Tibial artery (tissue), 4 donors: ENCODE data around the gene FSIP1.

Experiments
- DNase-seq, 2 donors: peaks; one replicate each; pipeline ENCODE4 v3.0.0-alpha.2; 2019
- H3K27ac ChIP-seq, 2 donors: fragments of 200-600 bp; sonication (generic) in 1 of 2; 1 replicate in 1 of 2; 2 replicates in 1 of 2; pipeline ENCODE4 v1.5.1; 2018 to 2019; ENCODE audit warnings: mild to moderate bottlenecking in 1 of 2
- H3K27me3 ChIP-seq, 2 donors: fragments of 200-600 bp; sonication (generic) in 1 of 2; one replicate each; pipeline versions ENCODE4 v1.5.1 to v1.6.0; 2016 to 2019
- H3K36me3 ChIP-seq, 3 donors: fragments of 200-600 bp; sonication (generic) in 2 of 3; one replicate each; pipeline ENCODE4 v1.5.1; 2016 to 2019; ENCODE audit warnings: mild to moderate bottlenecking in 2 of 3
- H3K4me1 ChIP-seq, 4 donors: fragments of 200-600 bp; sonication (generic) in 2 of 4; 1 replicate in 3 of 4; 2 replicates in 1 of 4; pipeline ENCODE4 v1.5.1; 2016 to 2019
- H3K4me3 ChIP-seq, 2 donors: fragments of 200-600 bp; sonication (generic) in 1 of 2; 1 replicate in 1 of 2; 2 replicates in 1 of 2; pipeline ENCODE4 v1.5.1; 2018 to 2019; ENCODE audit warnings: mild to moderate bottlenecking in 2 of 2
- H3K9me3 ChIP-seq, 3 donors: fragments of 200-600 bp; sonication (generic) in 1 of 3; one replicate each; pipeline ENCODE4 v1.5.1; 2016 to 2019
- CTCF ChIP-seq, 2 experiments: fragments of 200-600 bp in 1 of 2; fragments of 450-650 bp in 1 of 2; IDR thresholded peaks; one replicate each; pipeline ENCODE4 v1.5.1; 2017 to 2019; ENCODE audit warnings: antibody characterized with exemption in 2 of 2, mild to moderate bottlenecking in 1 of 2, moderate library complexity in 1 of 2
- intact Hi-C: fragments of 100-400 bp; cut with DNase I; formaldehyde crosslinking; loops from one replicate; pipeline ENCODE4 v1.15.0; 2023; ENCODE audit warnings: low total_unique reads

FSIP1 gene

GRCh38 chr15:39685367-39685766 lies 97.3 kb downstream of the FSIP1 start:
- Histone ChIP-seq H3K4me1 (peaks cover 0 to 24% (median 6%) of the 10 kb centered on the region in 4 donors), H3K27me3 (no peaks in the 10 kb centered on the region), H3K27ac (no peak overlapping the region), H3K36me3 (no peaks in the 10 kb centered on the region), H3K4me3 (no peak overlapping the region), H3K9me3 (no peaks in the 10 kb centered on the region)
- intact Hi-C loops = no loop called here
- no peak for DNase-seq
- TF ChIP-seq CTCF (IDR thresholded peaks at IDR 0.05) = no peak

GRCh38 chr15:39684233-39684632 lies 98.4 kb downstream of the FSIP1 start:
- intact Hi-C loops = no loop called here
- Histone ChIP-seq H3K4me1 (peaks cover 0 to 25% (median 6%) of the 10 kb centered on the region in 4 donors), H3K27ac (no peak overlapping the region), H3K27me3 (no peaks in the 10 kb centered on the region), H3K9me3 (no peaks in the 10 kb centered on the region), H3K4me3 (no peak overlapping the region), H3K36me3 (no peaks in the 10 kb centered on the region)
- DNase-seq = no peak
- no peak for TF ChIP-seq CTCF (IDR thresholded peaks at IDR 0.05)

GRCh38 chr15:39682366-39682765 lies 100.3 kb downstream of the FSIP1 start:
- DNase-seq = no peak
- TF ChIP-seq CTCF (IDR thresholded peaks at IDR 0.05) = no peak

GRCh38 chr15:39680868-39681267 lies 101.8 kb downstream of the FSIP1 start:
- no peaks in the 10 kb centered on the region for H3K9me3 ChIP-seq
- no peaks in the 10 kb centered on the region for H3K27me3 ChIP-seq
- no peak for DNase-seq
- TF ChIP-seq CTCF (IDR thresholded peaks at IDR 0.05) = no peak
- H3K27ac ChIP-seq = peak overlapping the region; percentile 14 to 16
- no peaks in the 10 kb centered on the region for H3K36me3 ChIP-seq
- peaks cover 0 to 25% (median 6%) of the 10 kb centered on the region in 4 donors for H3K4me1 ChIP-seq
- intact Hi-C loops = no loop called here
- H3K4me3 ChIP-seq = no peak overlapping the region

More at GRCh38 chr15:39682366-39682765, 100.3 kb downstream of the FSIP1 start:
- H3K27ac ChIP-seq = no peak overlapping the region
- no peaks in the 10 kb centered on the region for H3K36me3 ChIP-seq
- no peaks in the 10 kb centered on the region for H3K9me3 ChIP-seq
- H3K4me1 ChIP-seq = peaks cover 0 to 25% (median 6%) of the 10 kb centered on the region in 4 donors
- no peaks in the 10 kb centered on the region for H3K27me3 ChIP-seq
- intact Hi-C loops = no loop called here
- H3K4me3 ChIP-seq = no peak overlapping the region

- peaks cover 0 to 3% (median under 1%) of the 10 kb centered on the region in 4 donors for H3K4me1 ChIP-seq
- intact Hi-C loops = no loop called here
- no peak for TF ChIP-seq CTCF (IDR thresholded peaks at IDR 0.05)
These were observed 110.0 kb downstream of the FSIP1 start for GRCh38 chr15:39672666-39673065.

GRCh38 chr15:39672184-39672583 lies 110.5 kb downstream of the FSIP1 start:
- DNase-seq = no peak
- no peak for TF ChIP-seq CTCF (IDR thresholded peaks at IDR 0.05)
- Histone ChIP-seq H3K4me1 (peaks cover 0 to 7% (median 5%) of the 10 kb centered on the region in 4 donors), H3K27me3 (no peaks in the 10 kb centered on the region), H3K27ac (no peak overlapping the region), H3K4me3 (no peak overlapping the region), H3K9me3 (no peaks in the 10 kb centered on the region), H3K36me3 (no peaks in the 10 kb centered on the region)
- intact Hi-C loops = no loop called here

More at GRCh38 chr15:39672666-39673065, 110.0 kb downstream of the FSIP1 start:
- DNase-seq = no peak
- Histone ChIP-seq H3K27me3 (no peaks in the 10 kb centered on the region), H3K36me3 (no peaks in the 10 kb centered on the region), H3K27ac (no peak overlapping the region), H3K4me3 (no peak overlapping the region), H3K9me3 (no peaks in the 10 kb centered on the region)
